ENCODE measurements around the gene RELN. TPM values are rescaled to one million over a fixed set of nuclear protein-coding genes. Genes with fewer than 3 reads are reported as not detected.

Gene RELN
- total RNA-seq, 1 experiment from 2014 or later = 0.20 TPM

GRCh38 chr7:103870664-103871063, 118.8 kb downstream of the RELN start:
- ATAC-seq = no peak
- CTCF ChIA-PET = no interaction called here
- no TSS peak for BruUV-seq (replicated peaks)
- H3K27me3 ChIP-seq (ENCODE audit: insufficient read depth, low read length) = peaks cover 31% of the 10 kb centered on the region
- intact Hi-C loops (cut with micrococcal nuclease) = no loop called here
- H3K9me2 ChIP-seq (ENCODE audit: insufficient read depth) = no peaks in the 10 kb centered on the region
- TF ChIP-seq SIN3A (IDR thresholded peaks at IDR 0.05; ENCODE audit: low read depth) = no peak
- no peak for TF ChIP-seq SRF (IDR thresholded peaks at IDR 0.05; ENCODE audit: low read depth)
- no peak for TF ChIP-seq REST (IDR thresholded peaks at IDR 0.05; ENCODE audit: low read depth)
- no peak for TF ChIP-seq ELF1 (IDR thresholded peaks at IDR 0.05; ENCODE audit: borderline replicate concordance, low read depth)
- no peak for TF ChIP-seq CTCF (IDR thresholded peaks at IDR 0.05 in 2 of 3, conservative IDR thresholded peaks at IDR 0.05 in 1 of 3; ENCODE audit: borderline replicate concordance in 1 of 3, insufficient read depth in 1 of 3, low read depth in 2 of 3, low read length in 2 of 3)
- TF ChIP-seq YY1 (IDR thresholded peaks at IDR 0.05; ENCODE audit: extremely low read depth, insufficient replicate concordance, low read depth, low read length) = no peak
- TF ChIP-seq CEBPB (IDR thresholded peaks at IDR 0.05; ENCODE audit: low read depth) = no peak
- TF ChIP-seq FOSL1 (IDR thresholded peaks at IDR 0.05; ENCODE audit: low read depth) = no peak
- TF ChIP-seq ZBTB33 (IDR thresholded peaks at IDR 0.05; ENCODE audit: extremely low read depth, insufficient replicate concordance, low read length) = no peak
- no peak for TF ChIP-seq JUND (IDR thresholded peaks at IDR 0.05)
- no peak for TF ChIP-seq SP1 (IDR thresholded peaks at IDR 0.05; ENCODE audit: low read depth)
- no peak for TF ChIP-seq EZH2 (IDR thresholded peaks at IDR 0.05)
- no peak for TF ChIP-seq MAX (IDR thresholded peaks at IDR 0.05)
- RAD21 ChIA-PET (ENCODE audit: low non-redundant PET in 1 of 2, low total read pairs in 2 of 2, uncharacterized antibody in 2 of 2, unreplicated experiment in 2 of 2) = no interaction called here
- H3K4me2 ChIP-seq (ENCODE audit: low read length) = no peak overlapping the region
- no peaks in the 10 kb centered on the region for H3K79me2 ChIP-seq (ENCODE audit: insufficient read depth, low read length)
- no peak overlapping the region for H3K27ac ChIP-seq (ENCODE audit: low read depth, low read length)
- H3K4me3 ChIP-seq (replicated peaks in 1 of 2; ENCODE audit: low read depth in 1 of 2, low read length in 2 of 2) = no peak overlapping the region
- H3K9me3 ChIP-seq (ENCODE audit: control insufficient read depth in 1 of 2, insufficient read depth in 1 of 2, low read depth in 1 of 2, low read length in 2 of 2) = no peaks in the 10 kb centered on the region
- H3K4me1 ChIP-seq (ENCODE audit: control insufficient read depth in 1 of 2, insufficient read depth in 2 of 2, low read length in 2 of 2) = no peaks in the 10 kb centered on the region
- POLR2A ChIA-PET = no interaction called here
- H3K9ac ChIP-seq (ENCODE audit: low read length) = no peak overlapping the region
- no peak overlapping the region for H2AFZ ChIP-seq (ENCODE audit: low read depth, low read length, poor library complexity, severe bottlenecking)
- H4K20me1 ChIP-seq (ENCODE audit: insufficient read depth) = no peaks in the 10 kb centered on the region
- no peak for DNase-seq (ENCODE audit: low read depth, low spot score)
- H3K36me3 ChIP-seq (ENCODE audit: control insufficient read depth in 1 of 2, insufficient read depth in 2 of 2, low read length in 2 of 2) = no peaks in the 10 kb centered on the region

All from HCT116 (cell line).